PC-3 (cell line): ENCODE measurements around the gene ARHGAP18. TPM values are rescaled to one million over a fixed set of nuclear protein-coding genes. Genes with fewer than 3 reads are reported as not detected.

Experiments
- ATAC-seq: fragments of 200-7000 bp; cut with Tn5 transposase; 2 replicates; pipeline ENCODE4 v1.9.1; 2020; ENCODE audit warnings: mild to moderate bottlenecking, moderate library complexity
- BruUV-seq: library from RNA; stranded (reverse); fragments of 400-500 nt; replicated peaks from 2 replicates; lab custom pipeline; 2021; lab: Mats Ljungman, UMichigan
- CTCF ChIA-PET: fragments of 300-600 bp; sonication (Branson Sonifier 250); formaldehyde crosslinking; loops from one replicate; lab custom pipeline; 2022; ENCODE audit warnings: antibody characterized with exemption; lab: Charles Lee
- POLR2A ChIA-PET: fragments of 300-600 bp; sonication (Branson Sonifier 250); formaldehyde crosslinking; loops from one replicate; lab custom pipeline; 2022; ENCODE audit warnings: antibody characterized with exemption; ENCODE audit not compliant: unreplicated experiment; lab: Charles Lee
- DNase-seq: peaks from one replicate; pipeline ENCODE4 v3.0.0-alpha.2; 2015
- H2AFZ ChIP-seq: fragments of 300-600 bp; sonication (generic); 2 replicates; pipeline ENCODE4 v1.6.0; 2016; ENCODE audit warnings: antibody characterized with exemption, low read length
- H3F3A ChIP-seq: fragments of 300-600 bp; sonication (generic); one replicate; pipeline ENCODE4 v1.6.0; 2017; ENCODE audit warnings: antibody characterized with exemption, low read length, control low read depth, mild to moderate bottlenecking; ENCODE audit not compliant: unreplicated experiment
- H3K27ac ChIP-seq: fragments of 300-600 bp; sonication (generic); 2 replicates; pipeline ENCODE4 v1.5.1; 2016; ENCODE audit warnings: mild to moderate bottlenecking, low read length
- H3K27me3 ChIP-seq: fragments of 300-600 bp; sonication (generic); 2 replicates; pipeline ENCODE4 v1.6.1; 2016; ENCODE audit warnings: low read length, mixed read lengths
- H3K36me3 ChIP-seq: fragments of 300-600 bp; sonication (generic); 2 replicates; pipeline ENCODE4 v1.6.1; 2016; ENCODE audit warnings: low read depth, mixed run types, low read length, mixed read lengths
- H3K4me1 ChIP-seq: fragments of 300-600 bp; sonication (generic); 2 replicates; pipeline ENCODE4 v1.5.1; 2016; ENCODE audit warnings: low read length; ENCODE audit not compliant: insufficient read depth
- H3K4me2 ChIP-seq: fragments of 300-600 bp; sonication (generic); 2 replicates; pipeline ENCODE4 v1.6.0; 2016; ENCODE audit warnings: low read length
- H3K4me3 ChIP-seq: fragments of 300-600 bp; sonication (generic); 2 replicates; pipeline ENCODE4 v1.5.1; 2016; ENCODE audit warnings: mild to moderate bottlenecking, low read length, mixed read lengths
- H3K79me2 ChIP-seq: fragments of 300-600 bp; sonication (generic); 2 replicates; pipeline ENCODE4 v1.6.1; 2017; ENCODE audit warnings: low read length, mixed read lengths
- H3K9ac ChIP-seq: fragments of 300-600 bp; sonication (generic); 2 replicates; pipeline ENCODE4 v1.6.0; 2016; ENCODE audit warnings: mild to moderate bottlenecking, low read length
- H3K9me2 ChIP-seq: fragments of 300-600 bp; sonication (generic); replicated peaks from 2 replicates; pipeline ENCODE4 v1.6.1; 2016; ENCODE audit warnings: mixed run types, low read length, mixed read lengths
- H3K9me3 ChIP-seq: fragments of 300-600 bp; sonication (generic); 2 replicates; pipeline ENCODE4 v1.6.1; 2016; ENCODE audit warnings: low read length, mixed read lengths
- H4K20me1 ChIP-seq: fragments of 300-600 bp; sonication (generic); 2 replicates; pipeline ENCODE4 v1.6.1; 2016; ENCODE audit warnings: low read length, mixed read lengths
- EZH2 ChIP-seq: fragments of 300-600 bp; sonication (generic); IDR thresholded peaks from one replicate; pipeline ENCODE4 v1.6.1; 2017; ENCODE audit warnings: antibody characterized with exemption, mild to moderate bottlenecking, low read length; ENCODE audit not compliant: unreplicated experiment
- EZH2phosphoT487 ChIP-seq: fragments of 300-600 bp; sonication (generic); IDR thresholded peaks from 2 replicates; pipeline ENCODE4 v1.6.1; 2018; ENCODE audit warnings: mild to moderate bottlenecking, antibody characterized with exemption, low read length, borderline replicate concordance
- intact Hi-C: fragments of 100-400 bp; cut with micrococcal nuclease; formaldehyde crosslinking; loops from 2 replicates; pipeline ENCODE4 v1.9.0; 2023
- total RNA-seq: library from RNA; depleted of rRNA; stranded (reverse); fragments of >200 nt; gene quantifications from 2 replicates; pipeline ENCODE4 v1.2.3, GENCODE V29; 2014
- TF ChIP-seq, protein P1 (sequence below): fragments of 300-600 bp; sonication (generic); conservative IDR thresholded peaks from 2 replicates; pipeline ENCODE4 v1.5.1; 2017; ENCODE audit warnings: antibody characterized with exemption, low read depth, mild to moderate bottlenecking, low read length

ARHGAP18 gene
- total RNA-seq, 1 experiment from 2014 or later: 5.9 TPM

GRCh38 chr6:129675669-129676472 lies 34.1 kb downstream of the ARHGAP18 start:
- no peak for TF ChIP-seq EZH2
- TF ChIP-seq, protein P1, sequence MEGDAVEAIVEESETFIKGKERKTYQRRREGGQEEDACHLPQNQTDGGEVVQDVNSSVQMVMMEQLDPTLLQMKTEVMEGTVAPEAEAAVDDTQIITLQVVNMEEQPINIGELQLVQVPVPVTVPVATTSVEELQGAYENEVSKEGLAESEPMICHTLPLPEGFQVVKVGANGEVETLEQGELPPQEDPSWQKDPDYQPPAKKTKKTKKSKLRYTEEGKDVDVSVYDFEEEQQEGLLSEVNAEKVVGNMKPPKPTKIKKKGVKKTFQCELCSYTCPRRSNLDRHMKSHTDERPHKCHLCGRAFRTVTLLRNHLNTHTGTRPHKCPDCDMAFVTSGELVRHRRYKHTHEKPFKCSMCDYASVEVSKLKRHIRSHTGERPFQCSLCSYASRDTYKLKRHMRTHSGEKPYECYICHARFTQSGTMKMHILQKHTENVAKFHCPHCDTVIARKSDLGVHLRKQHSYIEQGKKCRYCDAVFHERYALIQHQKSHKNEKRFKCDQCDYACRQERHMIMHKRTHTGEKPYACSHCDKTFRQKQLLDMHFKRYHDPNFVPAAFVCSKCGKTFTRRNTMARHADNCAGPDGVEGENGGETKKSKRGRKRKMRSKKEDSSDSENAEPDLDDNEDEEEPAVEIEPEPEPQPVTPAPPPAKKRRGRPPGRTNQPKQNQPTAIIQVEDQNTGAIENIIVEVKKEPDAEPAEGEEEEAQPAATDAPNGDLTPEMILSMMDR: no peak
- TF ChIP-seq EZH2phosphoT487: no peak
- H4K20me1 ChIP-seq: no peaks in the 10 kb centered on the region
- intact Hi-C loops: loop anchor here (10.0 kb wide), 1 partner anchor 181 kb away; no protein-coding TSS in a partner anchor
- BruUV-seq: no TSS peak
- H3K27ac ChIP-seq: no peak overlapping the region
- DNase-seq (no peak), ATAC-seq (no peak)
- no peak overlapping the region for H3K9ac ChIP-seq
- peaks cover 5% of the 10 kb centered on the region for H3F3A ChIP-seq
- H3K27me3 ChIP-seq: no peaks in the 10 kb centered on the region
- H2AFZ ChIP-seq: no peak overlapping the region
- H3K4me3 ChIP-seq: no peak overlapping the region
- ChIA-PET CTCF (no interaction called here), POLR2A (no interaction called here)
- no peaks in the 10 kb centered on the region for H3K9me2 ChIP-seq
- no peaks in the 10 kb centered on the region for H3K36me3 ChIP-seq
- peaks cover 54% of the 10 kb centered on the region for H3K4me1 ChIP-seq
- peaks cover 6% of the 10 kb centered on the region; the same call in 1 of the 2 replicates for H3K79me2 ChIP-seq
- no peak overlapping the region for H3K4me2 ChIP-seq
- no peaks in the 10 kb centered on the region for H3K9me3 ChIP-seq

- Histone ChIP-seq H3K4me3 (no peak overlapping the region; the same call in 1 of the 2 replicates), H2AFZ (no peak overlapping the region), H3K9ac (no peak overlapping the region), H4K20me1 (no peaks in the 10 kb centered on the region), H3K27ac (peak overlapping the region; percentile 80), H3K4me1 (peaks cover 50% of the 10 kb centered on the region), H3K9me2 (no peaks in the 10 kb centered on the region), H3K27me3 (no peaks in the 10 kb centered on the region), H3K9me3 (no peaks in the 10 kb centered on the region), H3K79me2 (peaks cover 6% of the 10 kb centered on the region; the same call in 1 of the 2 replicates), H3K36me3 (no peaks in the 10 kb centered on the region), H3K4me2 (peak overlapping the region; percentile 91), H3F3A (peaks cover 5% of the 10 kb centered on the region)
- no TSS peak for BruUV-seq
- ATAC-seq (no peak), DNase-seq (peak; percentile 24)
- intact Hi-C loops: loop anchor here (2.0 to 10.0 kb wide), 2 partner anchors 37 to 179 kb away; partner anchors contain the start of gene ARHGAP18
- POLR2A ChIA-PET: no interaction called here
- TF ChIP-seq EZH2 (no peak), EZH2phosphoT487 (no peak)
- TF ChIP-seq, protein P1: no peak
- CTCF ChIA-PET: no interaction called here
These were observed 36.2 kb downstream of the ARHGAP18 start for GRCh38 chr6:129673748-129674147.
